K562 (cell line): ENCODE measurements around the gene CAVIN1. TPM values are rescaled to one million over a fixed set of nuclear protein-coding genes. Genes with fewer than 3 reads are reported as not detected.
A peak's percentile ranks its signal among the peaks of the same experiment; 100 is the strongest.

Experiments used
- BRCA1 ChIP-seq, 2 experiments: fragments of 450-650 bp in 1 of 2; sonication (generic) in 1 of 2; formaldehyde crosslinking in 1 of 2; IDR thresholded peaks; 2 replicates each; pipeline versions ENCODE4 v1.5.0 to v1.6.1; 2017 to 2020; ENCODE audit warnings: mild to moderate bottlenecking in 1 of 2, missing genetic modification reagents in 1 of 2
- C11orf30 ChIP-seq: fragments of 450-650 bp; IDR thresholded peaks from 2 replicates; pipeline ENCODE4 v1.6.1; 2016; ENCODE audit warnings: low read depth, mild to moderate bottlenecking
- CBFA2T2 ChIP-seq: fragments of 450-650 bp; conservative IDR thresholded peaks from 2 replicates; pipeline ENCODE4 v1.6.1; 2017; ENCODE audit warnings: mild to moderate bottlenecking
- CEBPB ChIP-seq: fragments of 450-650 bp; IDR thresholded peaks from 2 replicates; pipeline ENCODE4 v1.6.1; 2016; ENCODE audit warnings: missing genetic modification characterization, missing compliant biosample characterization
- CREB1 ChIP-seq, 2 experiments: sonication (generic) in 1 of 2; formaldehyde crosslinking in 1 of 2; IDR thresholded peaks; 2 replicates each; pipeline versions ENCODE4 v1.6.1 to v1.8.0; 2012 to 2022; ENCODE audit warnings: inconsistent platforms in 1 of 2, mild to moderate bottlenecking in 1 of 2, missing genetic modification reagents in 1 of 2, moderate library complexity in 1 of 2
- CSDE1 ChIP-seq, 2 experiments: fragments of 450-650 bp; IDR thresholded peaks; 2 replicates each; pipeline ENCODE4 v1.6.1; 2016; ENCODE audit warnings: mild to moderate bottlenecking in 1 of 2
- EP300 ChIP-seq: IDR thresholded peaks from 2 replicates; pipeline ENCODE4 v1.6.1; 2012; ENCODE audit warnings: low read length, improper control_type of control experiment
- FOXA3 ChIP-seq, 2 experiments: fragments of 450-650 bp in 1 of 2; sonication (generic) in 1 of 2; formaldehyde crosslinking; IDR thresholded peaks in 1 of 2; conservative IDR thresholded peaks in 1 of 2; 2 replicates each; pipeline versions ENCODE4 v1.4.0 to v1.8.0; 2020 to 2022; ENCODE audit warnings: mild to moderate bottlenecking in 2 of 2, missing genetic modification reagents in 1 of 2
- GTF2A2 ChIP-seq: IDR thresholded peaks from 2 replicates; pipeline ENCODE4 v1.6.1; 2016; ENCODE audit warnings: mild to moderate bottlenecking, missing genetic modification characterization, missing compliant biosample characterization
- GTF2E2 ChIP-seq: fragments of 200-800 bp; sonication (Bioruptor generic); IDR thresholded peaks from 2 replicates; pipeline ENCODE4 v1.6.1; 2016; ENCODE audit warnings: missing genetic modification characterization, missing compliant biosample characterization
- HDAC3 ChIP-seq: fragments of 450-650 bp; IDR thresholded peaks from 2 replicates; pipeline ENCODE4 v1.6.1; 2018; ENCODE audit warnings: borderline replicate concordance, mild to moderate bottlenecking, moderate library complexity; ENCODE audit not compliant: partially characterized antibody
- HIVEP1 ChIP-seq: fragments of 250-450 bp; sonication (Bioruptor Pico); IDR thresholded peaks from 2 replicates; pipeline ENCODE4 v1.4.0; 2020; ENCODE audit warnings: mild to moderate bottlenecking
- NCOA4 ChIP-seq: fragments of 450-650 bp; IDR thresholded peaks from 2 replicates; pipeline ENCODE4 v1.6.1; 2018; ENCODE audit warnings: mild to moderate bottlenecking; ENCODE audit not compliant: partially characterized antibody
- NCOA6 ChIP-seq: fragments of 450-650 bp; IDR thresholded peaks from 2 replicates; pipeline ENCODE4 v1.6.1; 2017; ENCODE audit warnings: mild to moderate bottlenecking
- NFRKB ChIP-seq: fragments of 450-650 bp; IDR thresholded peaks from 2 replicates; pipeline ENCODE4 v1.6.1; 2016; ENCODE audit warnings: low read depth
- PURB ChIP-seq: sonication (generic); formaldehyde crosslinking; IDR thresholded peaks from 2 replicates; pipeline ENCODE4 v1.9.0; 2021; ENCODE audit warnings: low read depth, mild to moderate bottlenecking, missing genetic modification reagents
- RBM14 ChIP-seq: fragments of 200-400 bp; formaldehyde crosslinking; IDR thresholded peaks from 2 replicates; pipeline ENCODE4 v1.6.1; 2018; ENCODE audit warnings: low read depth, mild to moderate bottlenecking, low read length, moderate library complexity, borderline replicate concordance; ENCODE audit not compliant: insufficient read depth
- SAFB ChIP-seq: fragments of 200-400 bp; formaldehyde crosslinking; IDR thresholded peaks from 2 replicates; pipeline ENCODE4 v1.6.1; 2017; ENCODE audit warnings: low read depth, low read length, borderline replicate concordance
- TFAM ChIP-seq: fragments of 250-450 bp; sonication (Bioruptor Pico); conservative IDR thresholded peaks from 2 replicates; pipeline ENCODE4 v1.5.0; 2021; ENCODE audit warnings: mild to moderate bottlenecking, moderate library complexity
- ZBTB1 ChIP-seq: sonication (generic); formaldehyde crosslinking; IDR thresholded peaks from 2 replicates; pipeline ENCODE4 v1.8.1; 2023; ENCODE audit warnings: missing genetic modification reagents, low read depth, mild to moderate bottlenecking, borderline replicate concordance
- ZNF24 ChIP-seq: fragments of 450-650 bp; IDR thresholded peaks from 2 replicates; pipeline ENCODE4 v1.6.1; 2016
- ZNF316 ChIP-seq: fragments of 450-650 bp; IDR thresholded peaks from 2 replicates; pipeline ENCODE4 v1.6.1; 2016
- ZNF324 ChIP-seq: fragments of 250-450 bp; sonication (Bioruptor Pico); IDR thresholded peaks from 2 replicates; pipeline ENCODE4 v1.4.0; 2020; ENCODE audit warnings: mild to moderate bottlenecking
- polyA plus RNA-seq, 8 experiments: library from polyadenylated mRNA; depleted of rRNA in 4 of 8; stranded (reverse) in 5 of 8; unstranded in 3 of 8; fragments of >200 nt; fragmentation: Nextera tagmentation in 2 of 8; fragmentation: Illumina TruSeq in 1 of 8; extraction: Ambion mirVana in 2 of 8; extraction: Trizol in 1 of 8; gene quantifications; 2 replicates each; pipeline versions ENCODE4 v1.2.1 to v1.2.3, GENCODE V29; 2011 to 2014; ENCODE audit warnings: inconsistent platforms in 1 of 8, missing spikeins in 1 of 8
- total RNA-seq, 7 experiments: library from RNA; depleted of rRNA in 6 of 7; stranded (reverse); fragments of >200 nt in 6 of 7; fragmentation: Illumina TruSeq in 2 of 7; extraction: Trizol in 2 of 7; gene quantifications; 2 replicates each; pipeline versions ENCODE4 v1.2.1 to v1.2.3, GENCODE V29; 2011 to 2021; ENCODE audit warnings: low replicate concordance in 1 of 7
- TF ChIP-seq, protein P1 (sequence below): fragments of 450-650 bp; IDR thresholded peaks from 2 replicates; pipeline ENCODE4 v1.6.1; 2016; ENCODE audit warnings: mild to moderate bottlenecking
- TF ChIP-seq, protein P2 (sequence below): fragments of 450-650 bp; IDR thresholded peaks from 2 replicates; pipeline ENCODE4 v1.6.1; 2016
- TF ChIP-seq, protein P3 (sequence below): sonication (generic); IDR thresholded peaks from 2 replicates; pipeline ENCODE4 v1.6.1; 2016

The CAVIN1 gene
- total and polyA plus RNA-seq, 9 of the 15 experiments (the other 6 are each of a cell fraction or from before 2014, with no cell fraction given), result 6.8 to 162 (median 74.5) TPM

DNA sequence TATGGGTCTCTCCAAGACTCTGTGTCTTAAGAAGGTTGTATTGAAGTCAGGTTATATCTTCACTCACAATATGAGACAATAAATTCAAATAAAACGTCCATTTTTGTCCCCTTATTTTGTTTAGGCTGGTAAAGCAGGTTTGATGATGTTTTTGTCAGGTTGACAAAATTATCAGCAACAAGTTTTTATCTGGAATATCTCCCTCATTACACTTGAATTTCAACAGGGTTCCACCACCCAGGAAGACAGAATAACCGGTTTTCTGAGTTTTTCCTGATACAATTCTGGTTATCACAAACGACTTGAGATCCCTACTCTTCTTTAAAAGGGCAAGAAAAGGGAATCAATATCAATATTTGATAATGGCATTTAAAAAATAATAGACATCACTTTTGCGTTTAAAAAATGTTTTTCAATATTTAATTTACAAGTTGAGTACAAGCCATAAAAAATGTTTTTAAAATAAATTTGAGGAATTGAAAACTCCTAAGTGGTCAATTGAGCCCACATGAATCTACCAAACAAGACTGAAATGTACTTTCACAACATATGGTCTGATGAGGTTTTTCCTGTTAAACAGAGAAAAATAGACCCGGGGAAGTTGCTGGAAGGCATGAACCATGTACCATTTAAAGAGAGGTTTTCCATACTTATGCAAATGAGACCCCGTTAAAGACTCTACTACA lies 34.2 kb upstream of the CAVIN1 start (continued):
- TF ChIP-seq, protein P1, sequence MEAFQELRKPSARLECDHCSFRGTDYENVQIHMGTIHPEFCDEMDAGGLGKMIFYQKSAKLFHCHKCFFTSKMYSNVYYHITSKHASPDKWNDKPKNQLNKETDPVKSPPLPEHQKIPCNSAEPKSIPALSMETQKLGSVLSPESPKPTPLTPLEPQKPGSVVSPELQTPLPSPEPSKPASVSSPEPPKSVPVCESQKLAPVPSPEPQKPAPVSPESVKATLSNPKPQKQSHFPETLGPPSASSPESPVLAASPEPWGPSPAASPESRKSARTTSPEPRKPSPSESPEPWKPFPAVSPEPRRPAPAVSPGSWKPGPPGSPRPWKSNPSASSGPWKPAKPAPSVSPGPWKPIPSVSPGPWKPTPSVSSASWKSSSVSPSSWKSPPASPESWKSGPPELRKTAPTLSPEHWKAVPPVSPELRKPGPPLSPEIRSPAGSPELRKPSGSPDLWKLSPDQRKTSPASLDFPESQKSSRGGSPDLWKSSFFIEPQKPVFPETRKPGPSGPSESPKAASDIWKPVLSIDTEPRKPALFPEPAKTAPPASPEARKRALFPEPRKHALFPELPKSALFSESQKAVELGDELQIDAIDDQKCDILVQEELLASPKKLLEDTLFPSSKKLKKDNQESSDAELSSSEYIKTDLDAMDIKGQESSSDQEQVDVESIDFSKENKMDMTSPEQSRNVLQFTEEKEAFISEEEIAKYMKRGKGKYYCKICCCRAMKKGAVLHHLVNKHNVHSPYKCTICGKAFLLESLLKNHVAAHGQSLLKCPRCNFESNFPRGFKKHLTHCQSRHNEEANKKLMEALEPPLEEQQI, result no peak
- TF ChIP-seq CREB1 (IDR thresholded peaks at IDR 0.05), result no peak
- TF ChIP-seq CREB1 (CRISPR knock-in tag; IDR thresholded peaks at IDR 0.05), result no peak
- no peak for TF ChIP-seq HIVEP1
- TF ChIP-seq ZNF316, result peak; percentile 84
- no peak for TF ChIP-seq ZNF24
- no peak for TF ChIP-seq ZBTB1
- TF ChIP-seq CBFA2T2, result no peak
- no peak for TF ChIP-seq EP300
- no peak for TF ChIP-seq NCOA6
- no peak for TF ChIP-seq NCOA4
- no peak for TF ChIP-seq FOXA3 (CRISPR knock-in tag; conservative IDR thresholded peaks at IDR 0.05 in 1 of 2, IDR thresholded peaks at IDR 0.05 in 1 of 2)
- no peak for TF ChIP-seq TFAM
- TF ChIP-seq CSDE1 (IDR thresholded peaks at IDR 0.05), result no peak
- no peak for TF ChIP-seq SAFB
- TF ChIP-seq CEBPB, result peak; percentile 30; the same call in 1 of the 2 replicates
- TF ChIP-seq GTF2E2, result 0 out of 2 replicates have a peak, but pooled peaks have one; percentile 48
- TF ChIP-seq, protein P2, sequence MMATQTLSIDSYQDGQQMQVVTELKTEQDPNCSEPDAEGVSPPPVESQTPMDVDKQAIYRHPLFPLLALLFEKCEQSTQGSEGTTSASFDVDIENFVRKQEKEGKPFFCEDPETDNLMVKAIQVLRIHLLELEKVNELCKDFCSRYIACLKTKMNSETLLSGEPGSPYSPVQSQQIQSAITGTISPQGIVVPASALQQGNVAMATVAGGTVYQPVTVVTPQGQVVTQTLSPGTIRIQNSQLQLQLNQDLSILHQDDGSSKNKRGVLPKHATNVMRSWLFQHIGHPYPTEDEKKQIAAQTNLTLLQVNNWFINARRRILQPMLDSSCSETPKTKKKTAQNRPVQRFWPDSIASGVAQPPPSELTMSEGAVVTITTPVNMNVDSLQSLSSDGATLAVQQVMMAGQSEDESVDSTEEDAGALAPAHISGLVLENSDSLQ, result no peak
- no peak for TF ChIP-seq ZNF324 (CRISPR knock-in tag)
- no peak for TF ChIP-seq PURB
- TF ChIP-seq HDAC3, result no peak
- TF ChIP-seq, protein P3, sequence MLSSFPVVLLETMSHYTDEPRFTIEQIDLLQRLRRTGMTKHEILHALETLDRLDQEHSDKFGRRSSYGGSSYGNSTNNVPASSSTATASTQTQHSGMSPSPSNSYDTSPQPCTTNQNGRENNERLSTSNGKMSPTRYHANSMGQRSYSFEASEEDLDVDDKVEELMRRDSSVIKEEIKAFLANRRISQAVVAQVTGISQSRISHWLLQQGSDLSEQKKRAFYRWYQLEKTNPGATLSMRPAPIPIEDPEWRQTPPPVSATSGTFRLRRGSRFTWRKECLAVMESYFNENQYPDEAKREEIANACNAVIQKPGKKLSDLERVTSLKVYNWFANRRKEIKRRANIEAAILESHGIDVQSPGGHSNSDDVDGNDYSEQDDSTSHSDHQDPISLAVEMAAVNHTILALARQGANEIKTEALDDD, result 0 out of 2 replicates have a peak, but pooled peaks have one; percentile 10
- TF ChIP-seq BRCA1 (IDR thresholded peaks at IDR 0.05), result no peak
- no peak for TF ChIP-seq BRCA1 (CRISPR knock-in tag; IDR thresholded peaks at IDR 0.05)
- no peak for TF ChIP-seq GTF2A2 (tag)
- no peak for TF ChIP-seq RBM14
- TF ChIP-seq C11orf30, result peak; percentile 73
- no peak for TF ChIP-seq NFRKB
